Left ventricle myocardium inferior (tissue), 1 donor: Measurements from ENCODE around the gene MAP1LC3A. TPM values are rescaled to one million over a fixed set of nuclear protein-coding genes. Genes with fewer than 3 reads are reported as not detected.

ENCODE experiments used
- DNase-seq: peaks from one replicate; pipeline ENCODE4 v3.0.0-alpha.2; 2020
- H3K27ac ChIP-seq: fragments of 200-600 bp; replicated peaks from 2 replicates; pipeline ENCODE4 v1.8.0; 2021
- H3K27me3 ChIP-seq: fragments of 200-600 bp; 2 replicates; pipeline ENCODE4 v1.8.0; 2021; ENCODE audit warnings: low read depth
- H3K36me3 ChIP-seq: fragments of 200-600 bp; 2 replicates; pipeline ENCODE4 v1.8.0; 2021
- H3K4me1 ChIP-seq: fragments of 200-600 bp; 2 replicates; pipeline ENCODE4 v1.8.0; 2021
- H3K4me3 ChIP-seq: fragments of 200-600 bp; 2 replicates; pipeline ENCODE4 v1.8.0; 2021; ENCODE audit warnings: mild to moderate bottlenecking, moderate library complexity
- H3K9me3 ChIP-seq: fragments of 200-600 bp; replicated peaks from 2 replicates; pipeline ENCODE4 v1.8.0; 2021
- intact Hi-C: fragments of 100-400 bp; cut with micrococcal nuclease; formaldehyde crosslinking; loops from one replicate; pipeline ENCODE4 v1.11.0; 2022
- total RNA-seq: library from RNA; stranded (reverse); fragmentation: NEBNext Ultra II Directional; extraction: Animal tissue kit (Norgen Biotek cat#: 25700); gene quantifications from one replicate; pipeline ENCODE4 v1.2.1, GENCODE V29; 2021
- TF ChIP-seq, protein P1 (sequence below): fragments of 200-600 bp; IDR thresholded peaks from 2 replicates; pipeline ENCODE4 v1.8.0; 2021; ENCODE audit warnings: antibody characterized with exemption, mild to moderate bottlenecking, borderline replicate concordance
- donor health status: DM: no; HTN: yes; CAD: no; lungs with severe emphysema.

MAP1LC3A gene
- total RNA-seq, 1 donor from 2014 or later, result 110 TPM

DNA sequence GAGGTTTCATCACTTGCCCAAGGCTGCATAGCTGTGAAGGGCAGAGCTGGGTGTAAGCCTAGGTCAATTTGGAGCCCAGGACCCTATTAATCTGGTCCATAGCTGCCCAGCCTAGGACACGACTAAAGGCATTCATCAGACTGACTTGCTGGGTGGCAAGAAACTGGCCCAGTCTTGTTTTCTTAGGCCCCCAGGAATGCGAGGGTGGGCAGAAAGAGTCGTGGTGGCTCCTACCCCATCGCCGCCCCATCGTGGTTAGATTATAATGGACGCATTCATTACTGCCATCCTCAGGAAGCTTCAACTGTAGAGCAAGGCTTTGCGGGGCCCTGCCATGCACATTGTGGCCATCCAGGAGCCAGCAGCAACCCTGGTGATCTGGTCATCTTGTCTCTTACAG lies 26.2 kb upstream of the MAP1LC3A start:
- Histone ChIP-seq H3K9me3 (no peaks in the 10 kb centered on the region), H3K36me3 (peaks cover 86% of the 10 kb centered on the region), H3K4me3 (no peak overlapping the region), H3K27ac (no peak overlapping the region), H3K4me1 (peaks cover 58% of the 10 kb centered on the region), H3K27me3 (no peaks in the 10 kb centered on the region)
- intact Hi-C loops, result no loop called here
- TF ChIP-seq, protein P1, sequence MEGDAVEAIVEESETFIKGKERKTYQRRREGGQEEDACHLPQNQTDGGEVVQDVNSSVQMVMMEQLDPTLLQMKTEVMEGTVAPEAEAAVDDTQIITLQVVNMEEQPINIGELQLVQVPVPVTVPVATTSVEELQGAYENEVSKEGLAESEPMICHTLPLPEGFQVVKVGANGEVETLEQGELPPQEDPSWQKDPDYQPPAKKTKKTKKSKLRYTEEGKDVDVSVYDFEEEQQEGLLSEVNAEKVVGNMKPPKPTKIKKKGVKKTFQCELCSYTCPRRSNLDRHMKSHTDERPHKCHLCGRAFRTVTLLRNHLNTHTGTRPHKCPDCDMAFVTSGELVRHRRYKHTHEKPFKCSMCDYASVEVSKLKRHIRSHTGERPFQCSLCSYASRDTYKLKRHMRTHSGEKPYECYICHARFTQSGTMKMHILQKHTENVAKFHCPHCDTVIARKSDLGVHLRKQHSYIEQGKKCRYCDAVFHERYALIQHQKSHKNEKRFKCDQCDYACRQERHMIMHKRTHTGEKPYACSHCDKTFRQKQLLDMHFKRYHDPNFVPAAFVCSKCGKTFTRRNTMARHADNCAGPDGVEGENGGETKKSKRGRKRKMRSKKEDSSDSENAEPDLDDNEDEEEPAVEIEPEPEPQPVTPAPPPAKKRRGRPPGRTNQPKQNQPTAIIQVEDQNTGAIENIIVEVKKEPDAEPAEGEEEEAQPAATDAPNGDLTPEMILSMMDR, result no peak
- DNase-seq, result no peak

DNA sequence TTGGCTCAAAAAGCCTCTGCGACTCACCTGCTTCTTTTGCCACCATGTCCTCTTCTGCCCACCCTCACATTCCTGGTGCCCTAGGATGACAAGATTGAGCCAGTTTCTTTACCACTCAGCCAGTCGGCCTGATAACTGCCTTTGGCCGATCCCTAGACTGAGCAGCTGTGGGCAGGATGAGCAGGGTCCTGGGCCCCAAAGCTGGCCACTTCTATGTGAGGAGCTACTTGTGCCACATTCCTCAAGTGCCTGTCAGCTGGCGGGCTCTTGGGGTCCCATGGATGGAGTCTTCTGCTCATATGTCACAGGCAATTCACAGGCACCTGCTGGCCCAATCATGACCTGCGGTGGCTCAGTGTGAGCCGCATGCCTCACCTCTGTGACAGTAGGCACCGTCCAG lies 25.8 kb upstream of the MAP1LC3A start:
- no peak overlapping the region for H3K4me3 ChIP-seq
- H3K27me3 ChIP-seq, result no peaks in the 10 kb centered on the region
- TF ChIP-seq, protein P1, result no peak
- no peak overlapping the region for H3K27ac ChIP-seq
- no peaks in the 10 kb centered on the region for H3K9me3 ChIP-seq
- H3K36me3 ChIP-seq, result peaks cover 86% of the 10 kb centered on the region
- no peak for DNase-seq
- peaks cover 54% of the 10 kb centered on the region for H3K4me1 ChIP-seq
- intact Hi-C loops, result no loop called here

DNA sequence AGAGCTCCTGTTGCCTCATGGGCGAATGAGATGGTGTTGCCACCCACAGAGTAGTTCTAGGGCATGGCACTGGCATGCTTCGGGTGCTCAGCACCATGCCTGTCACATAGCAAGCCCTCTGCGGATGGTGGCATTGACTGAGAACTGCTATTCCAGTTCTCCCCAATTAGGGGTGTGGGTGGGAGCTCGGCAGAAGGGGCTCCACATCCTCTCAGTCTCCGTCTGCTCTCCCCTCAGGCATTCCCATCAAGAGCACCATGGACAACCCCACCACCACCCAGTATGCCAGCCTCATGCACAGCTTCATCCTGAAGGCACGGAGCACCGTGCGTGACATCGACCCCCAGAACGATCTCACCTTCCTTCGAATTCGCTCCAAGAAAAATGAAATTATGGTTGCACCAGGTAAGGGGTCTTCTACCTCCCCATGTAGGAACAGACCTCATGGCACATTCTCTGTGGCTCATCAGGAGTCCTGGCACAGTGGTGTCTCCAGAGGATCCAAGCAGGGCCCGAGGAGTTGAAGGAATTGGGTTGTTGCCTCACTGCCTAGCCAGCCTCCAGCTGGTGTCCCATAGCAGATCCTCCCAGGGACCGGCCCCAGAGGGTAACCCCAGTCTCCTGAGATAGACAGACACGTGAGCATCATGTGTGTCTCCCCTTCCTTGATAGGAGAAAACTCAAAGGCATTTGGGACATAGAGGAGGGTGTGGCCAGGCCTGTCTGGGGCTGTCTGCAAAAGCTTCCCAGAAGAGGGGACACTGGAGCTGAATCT lies 23.9 kb upstream of the MAP1LC3A start:
- Histone ChIP-seq H3K27ac (no peak overlapping the region), H3K36me3 (peaks cover 83% of the 10 kb centered on the region), H3K4me1 (peaks cover 47% of the 10 kb centered on the region), H3K27me3 (no peaks in the 10 kb centered on the region), H3K9me3 (no peaks in the 10 kb centered on the region), H3K4me3 (no peak overlapping the region)
- no peak for DNase-seq
- TF ChIP-seq, protein P1, result no peak
- intact Hi-C loops, result no loop called here

DNA sequence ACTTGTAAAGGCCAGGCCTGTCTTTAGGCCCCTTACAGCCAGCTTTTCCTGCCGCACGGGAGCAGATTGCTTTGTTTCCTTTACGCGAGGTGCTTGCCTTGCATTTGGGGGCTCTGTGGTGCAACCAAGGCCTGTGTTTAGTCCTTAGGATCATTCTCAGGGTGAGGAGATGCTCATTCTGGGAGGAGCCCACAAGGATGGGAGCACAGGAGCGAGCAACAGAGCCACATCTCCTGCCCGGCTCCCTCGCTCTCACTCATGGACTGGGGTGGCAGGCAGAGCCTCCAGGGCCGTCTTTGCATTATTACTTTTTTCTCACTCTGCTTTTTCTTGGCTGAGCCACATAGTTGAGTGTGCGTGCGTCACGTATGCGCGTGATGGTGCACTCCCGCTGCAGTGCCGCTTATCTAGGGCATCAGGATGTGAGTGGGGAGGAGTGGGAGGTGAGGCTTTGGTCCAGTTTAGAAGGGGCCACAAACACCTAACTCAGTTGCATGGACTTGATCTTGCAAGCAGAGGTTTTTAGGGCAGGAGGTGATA lies 23.1 kb upstream of the MAP1LC3A start:
- Histone ChIP-seq H3K9me3 (no peaks in the 10 kb centered on the region), H3K27ac (no peak overlapping the region), H3K4me1 (peaks cover 39% of the 10 kb centered on the region), H3K4me3 (no peak overlapping the region), H3K36me3 (peaks cover 83% of the 10 kb centered on the region), H3K27me3 (no peaks in the 10 kb centered on the region)
- intact Hi-C loops, result no loop called here
- DNase-seq, result no peak
- TF ChIP-seq, protein P1, result no peak

DNA sequence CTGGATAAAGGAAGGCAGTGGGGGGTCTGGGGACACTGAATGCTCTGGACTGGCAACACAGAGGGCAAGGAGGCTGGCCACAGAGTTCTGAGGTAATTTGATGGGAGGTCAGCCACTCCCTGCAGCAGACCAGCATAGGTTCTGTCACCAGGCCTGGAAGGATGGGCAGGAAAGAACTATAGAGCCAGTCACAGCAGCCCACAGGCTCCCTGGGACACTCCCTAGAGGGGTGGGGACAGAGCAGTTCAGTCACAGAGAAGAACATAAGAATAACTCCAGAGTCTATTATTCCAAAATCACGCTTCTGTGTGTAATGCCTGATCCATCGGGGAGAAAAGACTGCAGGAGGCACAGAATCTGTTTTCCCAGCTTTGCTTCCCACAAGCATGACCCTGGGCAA lies 22.7 kb upstream of the MAP1LC3A start:
- intact Hi-C loops, result no loop called here
- Histone ChIP-seq H3K4me3 (no peak overlapping the region), H3K9me3 (no peaks in the 10 kb centered on the region), H3K27ac (no peak overlapping the region), H3K4me1 (peaks cover 38% of the 10 kb centered on the region), H3K27me3 (no peaks in the 10 kb centered on the region), H3K36me3 (peaks cover 83% of the 10 kb centered on the region)
- TF ChIP-seq, protein P1, result no peak
- no peak for DNase-seq
